Measurements from ENCODE around the gene CFHR1.
"Not testable (repeated sequence)": the region's sequence is repeated elsewhere in the genome, so short reads cannot be mapped to it uniquely, and the experiment has no call there.

Gene CFHR1

DNA sequence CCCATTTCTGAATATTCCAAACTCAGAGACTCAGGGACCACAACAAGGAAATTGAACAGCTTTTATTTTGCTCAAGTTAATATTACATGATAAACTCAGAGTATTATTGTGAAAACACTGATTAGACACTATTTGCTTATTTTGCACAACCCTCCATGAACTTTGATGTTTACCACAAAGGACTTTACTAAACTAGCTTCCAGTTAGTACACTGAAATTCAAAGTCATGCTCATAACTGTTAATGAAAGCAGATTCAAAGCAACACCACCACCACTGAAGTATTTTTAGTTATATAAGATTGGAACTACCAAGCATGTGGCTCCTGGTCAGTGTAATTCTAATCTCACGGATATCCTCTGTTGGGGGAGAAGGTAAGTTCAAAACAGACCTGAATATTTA is at the start of gene CFHR1:
Gene CFHR1, plus strand, starts transcription at position 201 of the 400 bp plus-strand sequence. Its CDS starts 114 bp downstream, at position 315.
- not testable (repeated sequence) for DNase-seq

DNA sequence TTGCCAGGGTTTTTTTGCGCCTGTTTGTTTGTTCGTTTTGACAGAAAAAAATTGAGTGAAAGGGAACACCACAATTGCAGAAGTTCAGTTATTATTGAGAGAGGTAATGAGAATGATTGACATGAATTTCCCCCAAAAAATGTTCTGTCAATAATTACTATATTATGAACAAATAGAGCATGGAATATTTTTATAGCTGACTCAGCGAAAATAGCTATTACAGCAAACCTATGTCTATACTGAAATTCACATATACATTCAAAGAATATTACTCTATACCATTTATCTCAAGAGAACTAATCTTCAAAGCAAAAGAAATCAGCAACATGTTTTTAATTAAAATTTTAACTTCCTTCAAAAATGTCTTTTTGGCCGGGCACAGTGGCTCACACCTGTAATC is 49.7 kb upstream of the CFHR1 start:
- not testable (repeated sequence) for DNase-seq

DNA sequence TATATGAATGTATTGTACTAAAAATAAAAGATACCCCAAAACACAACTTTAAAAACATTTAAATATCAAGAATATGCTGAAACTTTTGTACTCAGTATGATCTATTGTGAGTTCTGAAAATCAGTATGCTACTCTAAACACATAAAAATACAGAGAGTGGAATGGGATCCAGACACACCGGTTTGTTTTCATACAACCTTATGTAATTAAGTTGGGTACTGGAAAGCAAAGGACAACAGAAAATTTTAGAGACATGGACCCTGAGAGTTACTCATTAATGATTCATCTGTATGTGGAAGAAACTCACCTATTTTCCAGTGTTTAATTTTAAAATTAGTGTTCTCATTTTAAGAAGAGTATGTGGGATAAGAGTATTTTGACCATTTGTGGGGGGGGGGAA is 45.8 kb upstream of the CFHR1 start:
- DNase-seq = no peak

DNA sequence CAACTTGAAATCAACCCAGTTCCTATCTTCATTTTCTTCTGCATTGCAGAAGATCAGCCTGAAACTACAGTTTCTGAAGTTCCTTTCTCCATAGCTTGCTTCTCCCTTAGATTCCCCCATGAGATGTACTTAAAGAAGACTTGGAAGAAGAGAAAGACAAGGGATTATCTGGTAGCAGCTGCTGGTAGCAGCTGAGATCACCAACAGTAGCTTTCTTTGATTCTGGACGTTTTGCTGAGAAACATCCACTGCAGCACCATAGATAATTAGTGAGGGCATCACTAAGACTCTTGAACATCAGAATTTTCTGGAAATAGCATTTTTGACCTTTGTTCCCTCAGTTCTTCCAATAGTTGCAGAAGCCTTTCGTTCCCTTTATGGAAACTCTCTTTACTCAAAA is 45.4 kb upstream of the CFHR1 start:
- DNase-seq = no peak

DNA sequence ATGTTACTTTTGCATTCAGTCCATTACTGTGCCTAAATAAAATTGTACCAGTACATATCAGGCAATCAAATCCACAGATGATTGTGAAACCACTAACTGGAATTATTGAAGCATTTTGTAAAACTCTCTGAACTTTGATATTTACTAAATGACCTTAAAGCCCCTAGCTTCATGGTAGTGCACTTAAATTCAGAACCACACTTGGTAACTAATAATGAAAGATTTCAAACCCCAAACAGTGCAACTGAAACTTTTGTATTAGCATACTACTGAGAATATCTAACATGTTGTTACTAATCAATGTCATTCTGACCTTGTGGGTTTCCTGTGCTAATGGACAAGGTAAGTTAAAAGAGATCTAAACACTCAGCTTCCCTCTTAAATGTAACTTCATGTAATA is 44.9 kb upstream of the CFHR1 start, which contains the start of gene CFHR3:
Gene CFHR3, plus strand, starts transcription at position 238 of the 400 bp plus-strand sequence. Its CDS starts 47 bp downstream, at position 285.
- no peak for DNase-seq

DNA sequence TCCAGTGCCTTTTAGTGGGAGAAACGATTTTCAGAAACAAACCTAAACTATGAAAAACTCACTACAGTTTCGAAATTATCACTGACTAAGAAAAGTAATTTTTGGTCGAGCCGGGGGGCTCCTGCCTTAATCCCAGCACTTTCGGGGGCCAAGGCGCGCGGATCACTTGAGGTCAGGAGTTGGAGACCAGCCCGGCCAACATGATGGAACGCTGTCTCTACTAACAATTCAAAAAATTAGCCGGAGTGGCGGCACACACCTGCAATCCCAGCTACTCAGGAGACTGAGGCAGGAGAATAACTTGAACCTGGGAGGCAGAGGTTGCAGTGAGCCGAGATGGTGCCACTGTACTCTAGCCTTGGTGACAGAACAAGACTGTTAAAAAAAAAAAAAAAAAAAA is 41.9 kb upstream of the CFHR1 start:
- DNase-seq = no peak

DNA sequence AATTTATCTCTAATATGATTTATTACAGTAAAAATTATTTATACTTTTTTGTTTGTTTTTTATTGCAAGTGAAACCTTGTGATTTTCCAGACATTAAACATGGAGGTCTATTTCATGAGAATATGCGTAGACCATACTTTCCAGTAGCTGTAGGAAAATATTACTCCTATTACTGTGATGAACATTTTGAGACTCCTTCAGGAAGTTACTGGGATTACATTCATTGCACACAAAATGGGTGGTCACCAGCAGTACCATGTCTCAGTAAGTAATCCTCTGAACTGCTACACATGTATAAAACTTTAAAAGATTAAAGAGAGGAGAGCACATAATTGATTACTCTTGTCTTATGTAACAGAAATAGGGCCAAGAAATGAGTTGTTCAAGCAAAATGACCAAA is 40.4 kb upstream of the CFHR1 start:
- no peak for DNase-seq

DNA sequence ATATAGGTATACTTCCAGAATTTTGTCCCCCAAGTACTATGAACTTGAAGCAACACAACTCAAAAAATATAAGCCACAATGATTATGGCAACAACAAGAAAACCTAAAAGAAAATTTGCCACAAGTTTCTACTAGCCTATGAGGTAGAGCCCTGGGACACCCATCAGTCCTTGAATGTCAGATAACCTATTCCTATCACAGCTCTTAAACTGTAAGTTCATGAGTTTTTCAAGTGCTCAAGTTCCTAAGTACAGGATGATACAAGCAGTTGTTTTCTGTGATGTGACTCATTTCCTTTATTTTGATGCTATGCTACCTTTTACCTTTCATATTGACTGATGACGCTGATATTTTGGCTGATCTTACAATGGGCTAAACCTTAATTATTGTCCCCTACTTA is 28.3 kb upstream of the CFHR1 start:
- DNase-seq = not testable (repeated sequence)

DNA sequence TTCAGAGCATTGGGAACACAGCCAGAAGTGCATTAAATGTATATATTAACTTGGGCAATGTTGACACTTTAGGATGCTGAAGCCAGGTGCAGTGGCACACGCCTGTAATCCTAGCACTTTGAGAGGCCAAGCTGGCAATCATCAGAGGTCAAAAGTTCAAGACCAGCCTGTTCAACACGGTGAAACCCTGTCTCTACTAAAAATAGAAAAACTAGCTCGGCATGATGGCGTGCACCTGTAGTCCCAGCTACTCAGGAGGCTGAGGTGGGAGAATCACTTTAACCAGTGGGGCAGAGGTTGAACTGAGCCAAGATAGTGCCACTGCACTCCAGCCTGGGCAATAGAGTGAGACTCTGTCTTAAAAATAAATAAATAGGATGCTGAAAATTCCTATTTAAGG is 25.4 kb upstream of the CFHR1 start:
- not testable (repeated sequence) for DNase-seq

DNA sequence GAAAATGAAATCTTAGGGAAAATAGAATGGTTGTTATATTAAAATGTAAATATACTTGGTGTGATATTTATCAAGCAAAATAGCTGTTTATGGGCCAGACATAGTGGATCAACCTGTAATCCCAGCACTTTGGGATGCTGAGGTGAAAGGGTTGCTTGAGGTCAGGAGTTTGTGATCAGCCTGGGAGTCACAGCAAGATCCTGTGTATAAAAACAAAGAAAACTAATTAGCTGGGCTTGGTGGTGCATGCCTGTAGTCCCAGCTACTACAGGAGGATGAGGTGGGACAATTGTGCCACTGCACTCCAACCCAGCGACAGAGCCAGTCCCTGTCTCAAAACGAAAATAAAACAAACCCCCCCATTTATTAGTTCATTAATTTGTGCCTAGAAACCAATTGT is 21.6 kb upstream of the CFHR1 start:
- DNase-seq = no peak

DNA sequence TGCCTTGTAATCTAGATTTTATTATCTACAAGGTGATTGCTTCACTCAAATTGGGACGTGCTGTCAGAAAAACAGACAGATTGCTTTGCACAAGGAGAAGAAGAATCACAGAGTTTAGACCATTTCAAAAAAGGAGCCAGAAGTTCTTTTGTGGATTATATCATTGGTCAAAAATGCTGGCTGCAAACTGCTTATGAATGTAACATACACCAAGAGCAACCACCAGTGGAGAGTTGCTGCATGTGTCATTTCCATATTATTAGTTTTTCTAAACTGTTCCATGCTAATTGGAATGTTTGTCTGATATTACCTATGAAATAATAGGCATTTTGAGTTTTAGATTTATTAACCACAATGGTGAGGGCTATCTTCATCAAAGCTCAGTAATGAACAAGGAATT is 17.6 kb upstream of the CFHR1 start:
- DNase-seq = not testable (repeated sequence)

DNA sequence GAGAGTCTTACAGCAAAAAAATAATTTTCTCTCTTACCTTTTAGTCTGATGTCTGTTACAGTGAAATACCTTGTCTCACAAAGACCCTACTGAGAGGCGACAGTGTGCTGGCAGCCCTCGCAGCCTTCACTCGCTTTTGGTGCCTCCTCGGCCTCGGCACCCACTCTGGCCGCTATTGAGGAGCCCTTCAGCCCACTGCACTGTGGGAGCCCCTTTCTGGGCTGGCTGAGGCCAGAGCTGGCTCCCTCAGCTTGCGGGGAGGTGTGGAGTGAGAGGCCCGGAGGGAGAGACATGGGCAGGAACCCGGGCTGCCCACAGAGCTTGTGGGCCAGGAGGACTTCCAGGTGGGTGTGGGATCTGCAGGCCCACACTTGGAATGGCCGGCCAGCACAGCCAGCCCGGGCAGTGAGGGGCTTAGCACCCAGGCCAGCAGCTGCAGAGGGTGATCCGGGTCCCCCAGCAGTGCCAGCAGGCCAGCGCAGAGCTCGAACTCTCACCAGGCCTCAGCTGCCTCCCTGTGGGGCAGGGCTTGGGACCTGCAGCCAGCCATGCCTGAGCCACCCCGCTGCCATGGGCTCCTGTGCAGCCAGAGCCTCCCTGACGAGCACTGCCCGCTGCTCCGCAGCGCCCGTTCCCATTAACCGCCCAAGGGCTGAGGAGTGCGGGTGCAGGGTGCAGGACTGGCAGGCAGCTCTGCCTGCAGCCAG is 10.8 kb upstream of the CFHR1 start:
- DNase-seq = no peak

DNA sequence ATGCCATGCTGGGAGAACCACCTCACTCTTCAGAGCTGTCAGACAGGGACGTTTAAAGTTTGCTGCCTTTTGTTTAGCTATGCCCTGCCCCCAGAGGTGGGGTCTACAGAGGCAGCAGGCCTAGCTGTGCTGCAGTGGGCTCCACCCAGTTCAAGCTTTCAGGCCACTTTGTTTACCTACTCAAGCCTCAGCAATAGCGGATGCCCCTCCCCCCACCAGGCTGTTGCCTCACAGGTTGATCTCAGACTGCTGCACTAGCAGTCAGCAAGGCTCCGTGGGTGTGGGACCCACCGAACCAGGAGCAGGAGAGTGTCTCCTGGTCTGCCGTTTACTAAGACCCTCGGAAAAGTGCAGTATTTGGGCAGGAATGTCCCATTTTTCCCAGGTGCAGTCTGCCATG is 2.1 kb upstream of the CFHR1 start:
- DNase-seq = not testable (repeated sequence)

DNA sequence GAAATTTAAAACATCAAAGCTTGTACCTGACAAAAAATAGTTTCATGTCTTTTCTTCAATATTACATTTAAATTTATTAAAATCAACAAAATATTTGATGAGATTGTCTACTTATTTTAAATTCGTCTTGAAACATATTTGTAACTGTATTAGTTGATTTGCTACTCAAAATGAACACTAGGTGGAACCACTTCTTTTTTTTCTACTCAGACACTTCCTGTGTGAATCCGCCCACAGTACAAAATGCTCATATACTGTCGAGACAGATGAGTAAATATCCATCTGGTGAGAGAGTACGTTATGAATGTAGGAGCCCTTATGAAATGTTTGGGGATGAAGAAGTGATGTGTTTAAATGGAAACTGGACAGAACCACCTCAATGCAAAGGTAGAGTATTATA is 8.3 kb downstream of the CFHR1 start:
- DNase-seq = not testable (repeated sequence)

DNA sequence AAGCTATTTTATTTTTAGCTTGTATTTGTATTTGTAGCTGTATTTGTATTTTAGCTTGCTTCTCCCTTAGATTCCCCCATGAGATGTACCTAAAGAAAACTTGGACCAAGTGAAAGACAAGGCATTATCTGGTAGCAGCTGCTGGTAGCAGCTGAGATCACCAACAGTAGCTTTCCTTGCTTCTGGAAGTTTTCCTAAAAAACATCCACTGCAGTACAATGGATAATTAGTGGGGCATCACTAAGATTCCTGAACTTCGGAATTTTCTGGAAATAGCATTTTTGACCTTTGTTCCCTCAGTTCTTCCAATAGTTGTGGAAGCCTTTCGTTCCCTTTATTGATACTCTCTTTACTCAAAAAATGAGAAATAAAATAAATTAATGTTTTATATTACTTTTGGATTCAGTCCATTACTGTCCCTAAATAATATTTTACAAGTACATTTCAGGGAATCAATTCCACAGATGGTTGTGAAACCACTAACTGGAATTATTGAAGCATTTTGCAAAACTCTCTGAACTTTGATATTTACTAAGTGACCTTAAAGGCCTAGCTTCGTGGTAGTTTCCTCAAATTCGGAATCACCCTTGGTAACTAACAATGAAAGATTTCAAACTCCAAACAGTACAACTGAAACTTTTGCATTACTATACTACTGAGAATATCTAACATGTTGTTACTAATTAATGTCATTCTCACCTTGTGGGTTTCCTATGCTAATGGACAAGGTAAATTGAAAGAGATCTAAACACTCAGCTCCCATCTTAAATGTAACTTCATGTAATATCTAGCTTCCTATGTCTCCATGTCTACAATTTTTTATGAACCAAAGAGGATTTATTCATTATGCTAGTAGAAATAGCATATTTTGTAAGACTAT is 30.3 kb downstream of the CFHR1 start:
- DNase-seq = not testable (repeated sequence)

DNA sequence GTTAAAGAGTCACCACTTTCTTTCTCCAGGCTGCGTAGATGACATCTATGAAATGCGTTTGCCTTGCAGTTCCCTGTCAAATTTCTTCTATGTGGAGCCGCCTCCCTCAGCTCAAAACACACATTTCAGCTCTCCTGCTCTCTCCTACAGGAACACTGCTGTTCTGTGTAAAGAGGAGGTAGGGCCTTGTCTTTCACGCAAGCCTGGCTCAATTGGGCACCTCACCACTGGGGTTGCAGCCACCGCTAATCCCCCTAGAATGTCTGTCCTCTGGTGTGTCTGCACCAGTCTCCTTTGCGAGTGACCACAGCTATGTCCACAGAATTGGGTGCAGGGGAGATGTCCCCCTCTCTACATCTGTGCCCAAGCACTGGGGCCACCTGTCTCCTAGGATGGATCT is 36.5 kb downstream of the CFHR1 start:
- DNase-seq = no peak

DNA sequence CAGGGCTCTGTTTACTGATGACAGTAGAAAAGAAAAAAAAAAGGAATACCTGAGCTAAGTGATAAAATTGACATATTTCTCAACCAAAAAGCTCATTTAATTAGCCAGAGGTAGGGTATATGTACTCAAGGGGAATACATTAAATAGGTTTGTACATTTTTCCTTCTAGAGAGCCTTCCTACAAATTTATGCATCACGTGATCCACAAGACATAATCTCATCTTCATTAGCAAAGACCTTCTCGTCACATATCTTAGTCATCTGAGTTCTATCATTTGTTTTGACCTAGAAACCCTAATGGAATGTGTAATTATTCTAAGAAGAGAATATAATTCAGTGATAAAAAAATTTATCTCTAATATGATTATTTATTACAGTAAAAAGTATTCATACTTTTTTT is 37.7 kb downstream of the CFHR1 start:
- no peak for DNase-seq

DNA sequence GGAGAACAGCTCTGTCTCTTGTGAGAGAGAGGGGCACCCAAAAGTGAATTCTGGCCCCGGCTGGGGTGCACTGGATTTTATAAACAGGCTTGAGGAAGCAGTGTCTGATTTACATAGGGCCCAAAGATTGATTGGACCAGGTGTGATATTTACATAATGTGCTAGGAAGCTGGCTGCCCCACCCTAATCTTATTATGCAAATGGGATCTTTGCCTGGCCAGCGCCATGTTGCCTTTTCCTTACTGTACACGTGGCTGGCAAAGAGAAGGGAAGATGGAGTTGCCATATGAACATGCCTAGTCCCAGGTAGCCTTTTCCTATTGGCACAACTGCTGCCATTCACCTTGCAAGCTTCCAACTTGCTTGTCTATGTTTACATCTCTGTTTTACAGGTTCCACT is 39.3 kb downstream of the CFHR1 start:
- no peak for DNase-seq

DNA sequence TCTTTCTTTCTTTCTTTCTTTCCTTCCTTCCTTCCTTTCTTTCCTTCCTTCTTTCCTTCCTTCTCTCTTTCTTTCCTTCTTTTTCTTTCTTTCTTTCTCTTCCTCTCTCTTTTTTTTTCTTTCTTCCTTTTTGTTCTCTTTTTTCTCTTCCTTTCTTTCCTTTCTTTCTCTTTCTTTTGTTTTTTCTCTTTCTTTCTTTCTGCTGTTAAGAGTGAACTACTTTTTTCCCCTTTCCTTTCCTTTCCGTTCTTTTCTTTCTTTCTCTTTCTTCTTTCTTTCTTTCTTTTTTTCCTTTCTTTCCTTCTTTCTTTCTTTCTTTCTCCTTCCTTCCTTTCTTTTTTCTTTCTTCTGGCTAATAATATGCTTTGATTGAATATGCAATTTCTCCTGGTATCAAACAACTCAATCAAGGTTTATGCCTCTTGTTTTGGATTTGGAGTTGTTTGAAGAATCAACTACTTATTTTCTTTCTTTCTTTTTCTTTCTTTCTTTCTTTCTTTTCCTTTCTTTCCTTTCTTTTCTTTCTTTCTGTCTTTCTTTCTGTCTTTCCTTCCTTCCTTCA is 40.9 kb downstream of the CFHR1 start:
- DNase-seq = no peak

DNA sequence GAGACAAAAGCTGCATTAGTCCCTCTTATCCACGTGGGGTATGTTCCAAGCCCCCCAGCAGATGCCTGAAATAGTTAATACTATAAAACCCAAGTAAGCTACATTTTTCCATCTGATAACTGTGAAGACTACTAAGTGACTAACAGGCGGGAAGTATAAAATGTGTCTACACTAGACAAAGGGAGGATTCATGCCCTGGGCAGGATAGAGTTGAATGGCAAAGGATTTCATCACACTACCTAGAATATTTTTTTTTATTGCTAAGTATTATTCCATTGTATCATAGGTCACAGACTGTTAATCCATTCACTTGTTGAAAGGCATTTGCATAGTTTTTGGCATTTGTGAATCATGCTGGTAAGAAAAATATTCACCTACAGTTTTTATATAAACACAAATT is 41.9 kb downstream of the CFHR1 start:
- no peak for DNase-seq

DNA sequence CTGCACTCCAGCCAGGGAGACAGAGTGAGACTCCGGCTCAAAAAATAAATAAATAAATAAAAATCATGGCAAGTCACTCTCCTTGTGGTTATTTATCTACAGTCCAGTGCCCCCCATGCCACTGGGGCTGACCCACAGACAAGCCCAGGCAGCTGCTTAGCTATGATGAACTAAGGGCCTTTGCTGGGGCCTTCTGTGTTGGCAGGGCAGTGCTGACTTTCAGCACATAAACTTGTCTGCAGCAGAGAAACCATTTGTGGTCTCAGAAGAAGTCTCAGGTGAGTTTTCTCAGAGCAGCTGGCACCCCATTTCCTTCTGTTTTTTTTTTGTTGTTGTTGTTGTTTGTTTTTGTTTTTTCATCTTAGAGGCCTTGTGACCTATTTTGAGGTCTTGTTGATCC is 47.4 kb downstream of the CFHR1 start:
- no peak for DNase-seq

DNA sequence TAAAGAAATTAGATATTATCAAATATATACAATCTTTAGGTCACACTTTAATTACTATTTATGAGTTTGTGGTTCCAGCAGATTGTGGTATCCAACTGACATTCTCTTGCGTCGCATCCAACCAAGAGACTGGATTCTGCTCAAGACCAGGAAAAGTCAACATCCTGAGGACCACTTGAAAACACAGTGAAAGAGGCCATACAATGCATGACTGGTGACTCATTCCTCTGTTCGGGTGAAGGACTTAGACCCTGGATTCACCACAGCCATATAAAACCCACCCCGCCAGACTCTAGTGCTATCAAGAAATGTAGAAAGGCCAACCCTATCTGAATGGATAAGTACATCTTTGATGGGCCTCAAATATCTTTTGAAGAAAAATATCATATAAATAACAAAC is 53.9 kb downstream of the CFHR1 start:
- DNase-seq = no peak

DNA sequence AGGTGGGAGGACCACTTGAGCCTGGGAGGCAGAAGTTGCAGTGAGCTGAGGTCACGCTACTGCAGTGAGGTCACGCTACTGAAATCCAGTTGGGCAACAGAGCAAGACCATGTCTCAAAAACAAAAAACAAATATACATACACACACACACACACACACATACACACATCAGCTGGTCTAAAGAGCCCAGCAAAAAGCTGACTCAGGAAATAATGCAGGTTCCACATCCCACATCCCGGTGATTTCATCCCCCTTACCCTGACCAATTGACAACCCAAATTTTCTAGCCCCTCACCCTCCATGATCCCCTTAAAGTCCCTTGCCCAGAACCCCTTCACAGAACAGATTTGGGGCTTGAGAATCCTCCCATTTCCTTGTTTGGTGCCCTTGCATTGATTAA is 56.4 kb downstream of the CFHR1 start:
- DNase-seq = no peak

DNA sequence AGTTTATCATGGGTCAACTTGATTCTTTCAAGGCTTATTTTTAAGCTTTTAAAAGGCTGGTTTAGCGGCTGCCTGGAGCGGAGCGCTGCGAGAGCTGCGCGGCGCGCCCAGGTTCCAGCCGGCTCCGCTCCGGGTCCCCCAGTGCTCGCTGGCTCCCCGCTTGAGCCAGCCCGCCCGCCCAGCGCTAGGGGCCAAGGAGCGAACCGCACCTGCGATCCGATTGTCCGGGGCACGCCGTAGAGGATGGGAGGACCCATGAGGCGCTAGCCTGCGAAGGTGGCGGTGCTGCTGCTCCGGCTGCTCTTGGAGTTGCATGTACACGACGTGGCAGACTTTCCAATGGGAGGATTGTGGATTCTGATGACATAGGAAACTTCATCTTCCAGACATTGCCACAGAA is 58.4 kb downstream of the CFHR1 start:
- DNase-seq = no peak
